ENCODE results near the gene CNDP1.
A peak's percentile ranks its signal among the peaks of the same experiment; 100 is the strongest.

CNDP1 gene

DNA sequence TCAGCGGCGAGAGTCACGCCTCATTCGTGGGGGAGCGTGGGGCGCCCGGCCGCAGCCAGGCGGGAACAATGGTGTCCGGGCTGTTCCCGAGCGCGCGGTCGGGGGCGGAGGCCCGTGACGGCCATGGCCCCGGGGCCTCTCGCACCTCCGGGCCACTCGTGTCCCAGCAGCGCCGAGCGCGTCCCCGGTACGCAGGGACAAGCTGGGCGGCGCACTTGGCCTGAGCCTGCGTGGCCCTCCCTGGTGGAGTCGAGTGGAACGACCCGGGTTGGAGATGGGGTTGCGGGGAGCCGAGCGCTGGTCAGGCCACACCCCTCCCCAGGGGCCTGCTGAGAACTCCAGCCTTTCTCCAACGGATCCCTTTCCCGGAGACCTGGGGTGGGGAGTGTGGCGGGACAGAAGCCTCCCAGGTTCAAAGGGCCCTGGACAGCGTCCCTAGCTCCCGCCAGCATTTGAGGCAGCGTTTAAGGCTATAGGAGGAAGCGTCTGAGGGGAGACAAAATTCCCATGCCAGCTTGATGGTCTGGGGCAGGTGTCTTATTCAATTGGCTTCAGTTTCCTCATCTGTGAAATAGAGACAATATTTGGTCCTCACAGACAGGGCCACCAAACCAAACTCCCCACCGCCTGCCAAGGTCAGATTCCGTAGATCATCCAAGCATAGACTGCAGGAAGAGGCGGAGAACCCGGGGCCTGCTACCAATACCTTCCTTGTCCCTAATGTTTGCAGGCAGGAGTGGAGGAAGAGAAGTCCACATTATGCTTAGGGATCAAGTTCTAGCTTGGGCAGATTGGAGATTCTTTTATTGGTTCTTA, 37.6 kb upstream of the CNDP1 start (continued):
- no peak for TF ChIP-seq ZNF37A (tag by site-specific recombination; IDR thresholded peaks at IDR 0.05)
- TF ChIP-seq, protein P1, sequence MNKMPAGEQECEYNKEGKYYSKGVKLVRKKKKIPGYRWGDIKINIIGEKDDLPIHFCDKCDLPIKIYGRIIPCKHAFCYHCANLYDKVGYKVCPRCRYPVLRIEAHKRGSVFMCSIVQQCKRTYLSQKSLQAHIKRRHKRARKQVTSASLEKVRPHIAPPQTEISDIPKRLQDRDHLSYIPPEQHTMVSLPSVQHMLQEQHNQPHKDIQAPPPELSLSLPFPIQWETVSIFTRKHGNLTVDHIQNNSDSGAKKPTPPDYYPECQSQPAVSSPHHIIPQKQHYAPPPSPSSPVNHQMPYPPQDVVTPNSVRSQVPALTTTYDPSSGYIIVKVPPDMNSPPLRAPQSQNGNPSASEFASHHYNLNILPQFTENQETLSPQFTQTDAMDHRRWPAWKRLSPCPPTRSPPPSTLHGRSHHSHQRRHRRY (tag by site-specific recombination; IDR thresholded peaks at IDR 0.05): no peak
- TF ChIP-seq ZNF600 (tag by site-specific recombination; IDR thresholded peaks at IDR 0.05): peak; percentile 40; the same call in 1 of the 2 replicates
- 0 out of 2 replicates have a peak, but pooled peaks have one; percentile 2 for TF ChIP-seq BCL11B (tag by site-specific recombination; IDR thresholded peaks at IDR 0.05; ENCODE audit: low read depth)
- peak; percentile 8; the same call in 1 of the 2 replicates for TF ChIP-seq ZNF76 (tag by site-specific recombination; IDR thresholded peaks at IDR 0.05; ENCODE audit: borderline replicate concordance, low read depth)
- TF ChIP-seq SETDB1 (IDR thresholded peaks at IDR 0.05; ENCODE audit: insufficient read length, low read length): no peak
- TF ChIP-seq, protein P2, sequence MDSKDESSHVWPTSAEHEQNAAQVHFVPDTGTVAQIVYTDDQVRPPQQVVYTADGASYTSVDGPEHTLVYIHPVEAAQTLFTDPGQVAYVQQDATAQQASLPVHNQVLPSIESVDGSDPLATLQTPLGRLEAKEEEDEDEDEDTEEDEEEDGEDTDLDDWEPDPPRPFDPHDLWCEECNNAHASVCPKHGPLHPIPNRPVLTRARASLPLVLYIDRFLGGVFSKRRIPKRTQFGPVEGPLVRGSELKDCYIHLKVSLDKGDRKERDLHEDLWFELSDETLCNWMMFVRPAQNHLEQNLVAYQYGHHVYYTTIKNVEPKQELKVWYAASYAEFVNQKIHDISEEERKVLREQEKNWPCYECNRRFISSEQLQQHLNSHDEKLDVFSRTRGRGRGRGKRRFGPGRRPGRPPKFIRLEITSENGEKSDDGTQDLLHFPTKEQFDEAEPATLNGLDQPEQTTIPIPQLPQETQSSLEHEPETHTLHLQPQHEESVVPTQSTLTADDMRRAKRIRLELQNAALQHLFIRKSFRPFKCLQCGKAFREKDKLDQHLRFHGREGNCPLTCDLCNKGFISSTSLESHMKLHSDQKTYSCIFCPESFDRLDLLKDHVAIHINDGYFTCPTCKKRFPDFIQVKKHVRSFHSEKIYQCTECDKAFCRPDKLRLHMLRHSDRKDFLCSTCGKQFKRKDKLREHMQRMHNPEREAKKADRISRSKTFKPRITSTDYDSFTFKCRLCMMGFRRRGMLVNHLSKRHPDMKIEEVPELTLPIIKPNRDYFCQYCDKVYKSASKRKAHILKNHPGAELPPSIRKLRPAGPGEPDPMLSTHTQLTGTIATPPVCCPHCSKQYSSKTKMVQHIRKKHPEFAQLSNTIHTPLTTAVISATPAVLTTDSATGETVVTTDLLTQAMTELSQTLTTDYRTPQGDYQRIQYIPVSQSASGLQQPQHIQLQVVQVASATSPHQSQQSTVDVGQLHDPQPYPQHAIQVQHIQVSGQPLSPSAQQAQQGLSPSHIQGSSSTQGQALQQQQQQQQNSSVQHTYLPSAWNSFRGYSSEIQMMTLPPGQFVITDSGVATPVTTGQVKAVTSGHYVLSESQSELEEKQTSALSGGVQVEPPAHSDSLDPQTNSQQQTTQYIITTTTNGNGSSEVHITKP (tag by site-specific recombination; IDR thresholded peaks at IDR 0.05): peak; percentile 87
- TF ChIP-seq ZNF580 (tag by site-specific recombination; IDR thresholded peaks at IDR 0.05): 0 out of 2 replicates have a peak, but pooled peaks have one; percentile 20
- no peak for TF ChIP-seq ZNF521 (tag by site-specific recombination; IDR thresholded peaks at IDR 0.05)
- TF ChIP-seq GLIS2 (tag by site-specific recombination; IDR thresholded peaks at IDR 0.05): peak; percentile 84
- TF ChIP-seq HOXD13 (CRISPR knock-in tag; IDR thresholded peaks at IDR 0.05; ENCODE audit: borderline replicate concordance): no peak
- TF ChIP-seq, protein P3, sequence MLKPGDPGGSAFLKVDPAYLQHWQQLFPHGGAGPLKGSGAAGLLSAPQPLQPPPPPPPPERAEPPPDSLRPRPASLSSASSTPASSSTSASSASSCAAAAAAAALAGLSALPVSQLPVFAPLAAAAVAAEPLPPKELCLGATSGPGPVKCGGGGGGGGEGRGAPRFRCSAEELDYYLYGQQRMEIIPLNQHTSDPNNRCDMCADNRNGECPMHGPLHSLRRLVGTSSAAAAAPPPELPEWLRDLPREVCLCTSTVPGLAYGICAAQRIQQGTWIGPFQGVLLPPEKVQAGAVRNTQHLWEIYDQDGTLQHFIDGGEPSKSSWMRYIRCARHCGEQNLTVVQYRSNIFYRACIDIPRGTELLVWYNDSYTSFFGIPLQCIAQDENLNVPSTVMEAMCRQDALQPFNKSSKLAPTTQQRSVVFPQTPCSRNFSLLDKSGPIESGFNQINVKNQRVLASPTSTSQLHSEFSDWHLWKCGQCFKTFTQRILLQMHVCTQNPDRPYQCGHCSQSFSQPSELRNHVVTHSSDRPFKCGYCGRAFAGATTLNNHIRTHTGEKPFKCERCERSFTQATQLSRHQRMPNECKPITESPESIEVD (tag by site-specific recombination; IDR thresholded peaks at IDR 0.05): no peak
- TF ChIP-seq ZNF350 (tag by site-specific recombination; IDR thresholded peaks at IDR 0.05): no peak
- TF ChIP-seq ZNF785 (tag by site-specific recombination; IDR thresholded peaks at IDR 0.05): no peak
- peak; percentile 96 for TF ChIP-seq ZBTB26 (tag by site-specific recombination; optimal IDR thresholded peaks at IDR 0.05)
- TF ChIP-seq ZNF121 (tag by site-specific recombination; IDR thresholded peaks at IDR 0.05): 0 out of 2 replicates have a peak, but pooled peaks have one; percentile 24
- peak; percentile 20 for TF ChIP-seq ZNF335 (tag by site-specific recombination; conservative IDR thresholded peaks at IDR 0.05)
- TF ChIP-seq, protein P4, sequence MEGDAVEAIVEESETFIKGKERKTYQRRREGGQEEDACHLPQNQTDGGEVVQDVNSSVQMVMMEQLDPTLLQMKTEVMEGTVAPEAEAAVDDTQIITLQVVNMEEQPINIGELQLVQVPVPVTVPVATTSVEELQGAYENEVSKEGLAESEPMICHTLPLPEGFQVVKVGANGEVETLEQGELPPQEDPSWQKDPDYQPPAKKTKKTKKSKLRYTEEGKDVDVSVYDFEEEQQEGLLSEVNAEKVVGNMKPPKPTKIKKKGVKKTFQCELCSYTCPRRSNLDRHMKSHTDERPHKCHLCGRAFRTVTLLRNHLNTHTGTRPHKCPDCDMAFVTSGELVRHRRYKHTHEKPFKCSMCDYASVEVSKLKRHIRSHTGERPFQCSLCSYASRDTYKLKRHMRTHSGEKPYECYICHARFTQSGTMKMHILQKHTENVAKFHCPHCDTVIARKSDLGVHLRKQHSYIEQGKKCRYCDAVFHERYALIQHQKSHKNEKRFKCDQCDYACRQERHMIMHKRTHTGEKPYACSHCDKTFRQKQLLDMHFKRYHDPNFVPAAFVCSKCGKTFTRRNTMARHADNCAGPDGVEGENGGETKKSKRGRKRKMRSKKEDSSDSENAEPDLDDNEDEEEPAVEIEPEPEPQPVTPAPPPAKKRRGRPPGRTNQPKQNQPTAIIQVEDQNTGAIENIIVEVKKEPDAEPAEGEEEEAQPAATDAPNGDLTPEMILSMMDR (tag by site-specific recombination; IDR thresholded peaks at IDR 0.05): peak; percentile 56; the same call in 1 of the 2 replicates
- no peak for TF ChIP-seq FEZF1 (tag by site-specific recombination; IDR thresholded peaks at IDR 0.05)
- no peak for TF ChIP-seq KLF1 (tag by site-specific recombination; IDR thresholded peaks at IDR 0.05)
- no peak for TF ChIP-seq ZNF530 (tag by site-specific recombination; IDR thresholded peaks at IDR 0.05; ENCODE audit: low read depth)
- no peak for TF ChIP-seq ZNF747 (tag by site-specific recombination; IDR thresholded peaks at IDR 0.05)
- TF ChIP-seq SP2 (tag by site-specific recombination; IDR thresholded peaks at IDR 0.05): no peak
- TF ChIP-seq ZBTB48 (tag by site-specific recombination; IDR thresholded peaks at IDR 0.05): peak; percentile 83
- TF ChIP-seq ZNF362 (tag by site-specific recombination; IDR thresholded peaks at IDR 0.05): no peak
- no peak for TF ChIP-seq ZNF664 (tag by site-specific recombination; IDR thresholded peaks at IDR 0.05)
- peak; percentile 90 for TF ChIP-seq ZNF341 (tag by site-specific recombination; IDR thresholded peaks at IDR 0.05; ENCODE audit: low read depth)
- TF ChIP-seq KLF16 (tag by site-specific recombination; IDR thresholded peaks at IDR 0.05): no peak
- TF ChIP-seq ZIC2 (tag by site-specific recombination; IDR thresholded peaks at IDR 0.05): peak; percentile 54; the same call in 1 of the 2 replicates

All from HEK293 (cell line).